AG08395 (cell line): ENCODE data around the gene MCL1.

Experiments used
- DNase-seq: peaks from one replicate; pipeline ENCODE4 v3.0.0; 2012; ENCODE audit warnings: mixed read lengths, low spot score

The MCL1 gene

GRCh38 chr1:150555971-150556865 is 23.2 kb downstream of the MCL1 start:
- DNase-seq: no peak

GRCh38 chr1:150555198-150555970 is 24.0 kb downstream of the MCL1 start:
- no peak for DNase-seq

GRCh38 chr1:150554086-150554452 is 25.3 kb downstream of the MCL1 start:
- DNase-seq: no peak

- no peak for DNase-seq
Observed at GRCh38 chr1:150553392-150554085, 25.9 kb downstream of the MCL1 start.

GRCh38 chr1:150552911-150553289 is 26.5 kb downstream of the MCL1 start:
- no peak for DNase-seq

GRCh38 chr1:150552128-150552910 is 27.1 kb downstream of the MCL1 start:
- DNase-seq: peak; percentile 89

GRCh38 chr1:150551784-150552127 is 27.7 kb downstream of the MCL1 start:
- no peak for DNase-seq

DNA sequence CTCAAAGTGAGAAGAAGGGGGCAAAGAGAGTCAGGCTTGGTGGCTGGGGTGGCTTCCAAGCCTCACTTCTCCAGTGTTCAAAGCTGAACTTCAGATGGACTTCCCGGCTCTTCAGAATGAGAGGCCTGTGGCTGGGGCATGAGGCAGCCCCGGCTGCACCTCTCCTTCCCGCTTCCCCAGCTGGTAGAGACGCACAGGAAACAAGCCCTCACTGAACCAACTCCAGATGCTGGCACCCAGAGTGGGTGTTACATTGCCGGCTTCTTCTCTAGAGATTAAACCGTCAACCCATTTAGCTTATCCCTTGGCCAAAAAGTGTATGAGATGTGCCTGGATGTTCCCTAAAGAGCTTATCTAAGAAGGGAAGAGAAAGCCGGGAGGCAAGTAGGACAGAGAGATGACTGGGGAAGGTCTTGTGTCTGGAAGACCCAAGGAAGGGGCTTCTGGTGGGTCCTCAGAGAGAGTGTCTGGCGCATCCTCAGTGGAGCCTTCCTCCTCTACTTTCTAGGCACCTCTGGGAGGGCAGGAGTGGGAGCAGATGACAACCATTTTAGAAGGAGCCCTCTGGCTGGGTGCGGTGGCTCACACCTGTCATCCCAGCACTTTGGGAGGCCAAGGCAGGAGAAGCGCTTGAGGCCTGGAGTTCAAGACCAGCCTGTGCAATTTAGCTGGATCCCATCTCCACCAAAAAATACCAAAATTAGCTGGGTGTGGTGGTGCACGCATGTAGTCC is 28.2 kb downstream of the MCL1 start:
- peak; percentile 36 for DNase-seq

GRCh38 chr1:150550222-150551050 is 29.0 kb downstream of the MCL1 start:
- DNase-seq: no peak

DNA sequence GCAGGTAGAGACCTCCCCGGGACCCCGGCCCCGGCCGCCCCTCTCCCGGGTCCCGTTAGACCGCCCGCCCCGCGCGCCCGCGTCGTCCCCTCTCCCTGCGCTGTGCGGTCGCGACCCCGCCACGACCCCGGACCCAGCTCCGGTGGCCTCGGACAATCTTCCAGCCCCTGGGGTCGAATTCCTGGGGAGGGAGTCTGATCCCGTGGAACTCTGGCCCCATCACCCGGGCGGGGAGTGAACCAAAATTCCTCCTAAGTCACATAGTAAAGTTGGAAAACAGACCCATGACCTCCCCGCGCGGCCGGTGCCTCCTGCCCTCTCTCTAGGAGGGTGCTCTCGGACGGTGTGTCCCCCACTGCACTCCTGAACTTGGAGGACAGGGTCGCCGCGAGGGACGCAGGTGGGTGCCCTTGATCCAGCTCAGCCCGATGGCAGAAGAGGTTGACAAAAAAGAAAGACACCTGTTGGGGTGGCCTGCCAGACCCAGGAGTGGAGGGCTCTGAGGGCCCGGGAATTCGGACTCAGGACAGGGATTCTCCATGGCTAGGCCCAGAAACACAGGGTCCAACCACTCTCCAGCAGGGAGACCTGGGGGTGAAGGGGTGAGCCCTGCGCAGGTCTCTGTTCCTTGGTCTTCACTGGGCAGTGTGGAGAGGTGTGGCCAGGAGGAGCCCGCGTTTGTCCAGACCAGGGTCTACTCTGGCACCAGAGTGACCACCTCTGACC is 29.8 kb downstream of the MCL1 start:
- peak; percentile 64 for DNase-seq

- peak; percentile 76 for DNase-seq
Observed at GRCh38 chr1:150548632-150549495, 30.5 kb downstream of the MCL1 start, which contains the start of gene ADAMTSL4. Gene ADAMTSL4 (plus strand): TSS chr1:150549408. CDS start chr1:150552289, 2,881 bp downstream.

- no peak for DNase-seq
Observed at GRCh38 chr1:150548324-150548631, 31.1 kb downstream of the MCL1 start.

GRCh38 chr1:150546294-150546937 is 33.0 kb downstream of the MCL1 start:
- DNase-seq: no peak

- DNase-seq: no peak
Observed at GRCh38 chr1:150545486-150546032, 33.9 kb downstream of the MCL1 start.

GRCh38 chr1:150544204-150544603 is 35.2 kb downstream of the MCL1 start:
- DNase-seq: no peak

- peak; percentile 40 for DNase-seq
Observed at GRCh38 chr1:150543500-150544143, 35.8 kb downstream of the MCL1 start.
